KG1 (cell line): ENCODE results near the gene FCN2.

Source experiments
- DNase-seq: peaks from one replicate; lab custom pipeline; 2025; lab: John Stamatoyannopoulos, UW

The FCN2 gene

GRCh38 chr9:134880484-134881312 is at the start of gene FCN2:
FCN2 (plus strand) TSS chr9:134880810; CDS start chr9:134880822, 12 bp downstream.
- DNase-seq = no peak

DNA sequence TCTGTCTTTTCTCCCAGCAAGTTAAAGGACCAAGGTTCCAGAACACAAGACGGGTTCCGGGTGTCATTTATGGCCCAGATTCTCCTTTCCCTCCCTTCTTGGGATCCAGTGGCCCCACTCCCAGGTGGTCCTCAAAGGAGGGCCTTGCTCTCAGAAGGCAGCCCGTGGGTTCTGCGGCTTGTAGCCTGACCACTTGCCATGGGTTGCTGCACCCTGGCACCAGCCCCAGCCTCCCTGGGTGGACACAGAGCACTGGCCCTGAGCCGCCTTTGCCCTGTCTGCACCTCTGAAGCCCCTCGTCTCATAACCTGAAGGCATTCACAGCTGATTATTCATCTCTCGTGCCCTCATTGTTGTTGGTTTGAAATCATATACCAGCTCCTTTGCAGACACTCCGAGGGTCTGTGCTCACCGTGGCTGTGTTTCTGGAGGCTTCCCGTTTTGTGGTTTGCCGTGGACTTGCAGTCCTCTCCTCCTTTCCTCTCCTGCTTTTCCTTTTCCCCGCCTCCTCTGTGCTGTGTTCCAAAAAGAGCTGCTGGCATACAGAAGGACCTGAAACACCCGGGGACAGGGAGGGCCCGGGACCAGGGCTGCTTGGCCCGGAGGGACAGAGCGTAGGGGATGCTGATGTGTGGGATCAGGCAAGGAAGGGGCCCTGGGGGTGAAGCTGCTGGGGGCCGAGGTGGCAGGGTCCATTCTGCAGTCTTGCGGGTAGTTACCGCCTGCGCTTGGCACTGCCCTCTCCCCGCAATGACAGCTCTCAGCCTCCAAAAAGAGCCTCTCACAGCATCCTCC is 49.5 kb upstream of the FCN2 start:
- no peak for DNase-seq

DNA sequence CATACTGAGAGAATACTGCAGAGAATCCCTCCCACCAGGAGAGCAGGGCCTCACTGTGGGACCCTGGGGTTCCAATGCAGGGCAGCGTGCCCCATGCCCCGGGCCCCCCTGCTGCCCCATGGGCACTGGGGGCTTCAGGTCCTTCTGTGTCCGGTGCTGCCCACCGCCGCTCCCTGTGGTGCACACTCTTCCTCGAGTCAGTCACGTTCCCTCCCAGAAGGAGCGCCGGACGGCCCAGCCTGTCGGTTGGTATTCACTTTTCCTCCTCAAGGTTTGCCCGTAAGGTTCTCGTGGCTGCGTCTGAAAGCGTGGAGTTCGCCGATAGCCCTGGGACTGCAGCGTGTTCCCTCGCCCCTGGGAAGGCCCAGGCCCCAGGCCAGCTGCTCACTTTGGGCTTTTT is 48.1 kb upstream of the FCN2 start:
- DNase-seq = no peak

- DNase-seq = no peak
These were observed 47.2 kb upstream of the FCN2 start for GRCh38 chr9:134833294-134833880.

- DNase-seq = no peak
These were observed 46.2 kb upstream of the FCN2 start for GRCh38 chr9:134834217-134834956.

DNA sequence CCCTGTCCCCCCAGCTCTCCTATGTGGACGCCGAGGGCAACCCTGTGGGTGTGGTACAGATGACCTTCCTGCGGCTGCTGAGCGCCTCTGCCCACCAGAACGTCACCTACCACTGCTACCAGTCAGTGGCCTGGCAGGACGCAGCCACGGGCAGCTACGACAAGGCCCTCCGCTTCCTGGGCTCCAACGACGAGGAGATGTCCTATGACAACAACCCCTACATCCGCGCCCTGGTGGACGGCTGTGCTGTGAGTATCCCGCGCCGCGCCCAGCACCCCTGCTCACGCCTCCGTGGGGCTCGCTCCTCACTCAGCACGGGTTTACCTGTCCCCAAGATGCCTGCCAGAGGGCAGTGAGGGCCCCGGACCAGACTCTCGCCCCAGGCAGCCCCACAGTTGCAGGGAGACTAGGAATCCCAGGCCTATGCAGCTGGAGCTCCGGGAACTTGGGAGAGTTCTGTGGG is 45.6 kb upstream of the FCN2 start:
- no peak for DNase-seq

GRCh38 chr9:134835448-134835847 is 45.2 kb upstream of the FCN2 start:
- DNase-seq = no peak

DNA sequence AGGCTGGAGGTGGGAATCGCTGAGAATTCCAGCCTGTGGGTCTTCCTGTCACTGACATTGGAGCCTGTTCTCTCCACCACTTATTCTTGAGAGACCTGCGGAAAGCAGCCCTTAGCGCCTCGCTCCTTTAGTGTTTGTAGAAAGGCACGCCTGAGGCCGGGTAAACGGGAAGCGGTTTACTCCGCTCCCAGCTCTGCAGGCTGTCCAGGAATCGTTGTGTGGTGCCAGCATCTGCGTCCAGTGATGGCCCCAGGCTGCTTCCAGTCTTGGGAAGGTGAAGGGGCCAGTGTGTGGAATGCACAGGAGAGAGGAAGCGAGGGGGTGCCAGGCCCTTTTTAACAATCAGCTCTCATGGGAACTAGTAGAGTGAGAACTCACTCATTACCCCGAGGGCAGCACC is 44.6 kb upstream of the FCN2 start:
- DNase-seq = no peak

- DNase-seq = no peak
These were observed 44.1 kb upstream of the FCN2 start for GRCh38 chr9:134836406-134836970.

- no peak for DNase-seq
These were observed 43.1 kb upstream of the FCN2 start for GRCh38 chr9:134837529-134837928.

DNA sequence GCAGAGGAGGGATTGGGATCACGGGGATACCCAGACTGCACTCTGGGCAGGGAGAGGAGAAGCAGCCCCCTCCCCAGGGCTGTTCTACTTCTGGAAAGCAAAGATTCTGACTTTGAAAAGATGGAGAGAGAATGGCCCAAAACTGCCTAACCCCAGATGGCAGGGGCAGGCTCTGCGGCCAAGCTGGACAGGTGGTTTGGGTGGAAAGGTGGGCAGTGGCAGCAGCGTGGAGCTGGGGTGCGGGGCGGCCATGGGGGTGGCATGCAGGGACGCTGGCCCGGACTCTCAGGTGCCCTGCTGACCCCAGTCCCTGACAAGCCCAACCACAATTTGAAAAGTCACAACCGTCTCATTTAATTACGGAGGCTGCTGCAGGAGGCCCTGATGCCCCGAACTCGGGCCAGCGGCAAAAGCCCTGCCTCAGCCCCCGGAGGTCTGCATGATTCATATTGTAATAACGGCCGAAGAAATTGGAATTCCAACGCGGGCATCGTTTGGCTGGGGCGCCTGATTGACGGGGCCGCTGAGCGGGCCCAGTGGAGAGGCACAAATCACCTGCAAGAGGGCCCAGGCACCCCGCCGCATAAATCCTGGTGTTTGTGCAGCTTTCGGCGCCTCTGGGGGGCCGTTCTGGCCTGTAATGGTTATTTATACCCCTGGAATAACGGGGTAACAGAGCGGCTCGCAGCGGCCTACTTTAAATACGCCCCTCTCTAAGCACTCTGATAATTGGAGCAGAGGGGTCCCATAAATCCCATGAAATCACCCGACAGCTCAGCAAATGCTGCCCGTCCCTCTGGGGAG is 41.8 kb upstream of the FCN2 start:
- DNase-seq = no peak

DNA sequence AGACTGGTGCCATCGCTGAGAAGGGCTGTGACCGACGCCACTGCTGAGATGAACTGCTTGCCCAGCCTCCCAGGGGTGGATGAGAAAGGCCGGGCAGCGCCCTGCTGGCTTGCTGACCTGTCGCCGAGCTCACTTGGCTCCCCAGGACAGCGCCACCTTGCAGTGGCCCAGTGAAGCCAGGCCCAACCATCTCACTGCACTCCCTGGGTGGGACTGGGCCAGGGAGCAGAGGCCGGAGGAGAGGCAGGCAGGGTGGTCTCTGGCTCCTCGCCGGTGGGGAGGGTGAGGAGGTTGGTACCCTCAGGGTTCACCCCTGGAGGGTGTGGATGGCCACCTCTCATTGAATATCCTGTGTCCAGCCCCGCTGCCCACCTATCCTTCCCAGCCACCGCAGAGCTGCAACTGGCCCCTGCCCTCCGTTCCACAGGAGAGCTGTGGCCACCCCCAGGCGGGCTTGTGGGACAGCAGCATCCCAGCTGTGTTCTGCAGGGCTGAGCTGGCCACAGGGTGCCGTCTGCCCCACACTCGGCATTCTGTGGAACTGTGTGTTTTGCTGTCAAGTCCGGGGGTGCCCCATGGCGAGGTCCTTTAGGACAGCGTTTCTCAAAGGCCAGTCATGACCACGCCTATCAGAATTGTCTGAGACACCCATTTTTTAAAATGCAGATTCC is 41.0 kb upstream of the FCN2 start:
- DNase-seq = no peak

- no peak for DNase-seq
These were observed 40.1 kb upstream of the FCN2 start for GRCh38 chr9:134840511-134840910.

- no peak for DNase-seq
These were observed 39.3 kb upstream of the FCN2 start for GRCh38 chr9:134841180-134841904.

GRCh38 chr9:134842321-134842720 is 38.3 kb upstream of the FCN2 start:
- no peak for DNase-seq

- DNase-seq = no peak
These were observed 36.9 kb upstream of the FCN2 start for GRCh38 chr9:134843740-134844139.

GRCh38 chr9:134844821-134845220 is 35.8 kb upstream of the FCN2 start:
- no peak for DNase-seq

DNA sequence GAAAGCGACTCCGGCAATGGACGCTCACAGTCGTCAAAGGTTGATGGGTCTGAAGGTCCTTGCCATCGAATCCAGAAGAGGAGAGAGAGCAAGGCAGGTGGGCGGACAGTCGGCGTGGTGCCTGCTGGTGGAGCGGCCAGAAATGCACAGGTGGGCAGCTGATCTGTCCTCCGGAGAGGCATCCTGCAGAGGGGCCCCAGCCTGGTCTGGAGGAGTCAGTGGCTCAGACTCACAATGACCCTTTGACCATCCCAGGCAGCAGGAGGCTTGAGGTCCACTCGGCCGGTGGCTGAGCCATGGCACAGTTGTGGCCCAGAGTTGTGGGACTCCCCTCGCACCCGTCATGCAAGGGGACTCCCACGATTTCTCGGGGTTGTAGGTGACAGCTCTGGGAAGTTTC is 34.4 kb upstream of the FCN2 start:
- DNase-seq = no peak

DNA sequence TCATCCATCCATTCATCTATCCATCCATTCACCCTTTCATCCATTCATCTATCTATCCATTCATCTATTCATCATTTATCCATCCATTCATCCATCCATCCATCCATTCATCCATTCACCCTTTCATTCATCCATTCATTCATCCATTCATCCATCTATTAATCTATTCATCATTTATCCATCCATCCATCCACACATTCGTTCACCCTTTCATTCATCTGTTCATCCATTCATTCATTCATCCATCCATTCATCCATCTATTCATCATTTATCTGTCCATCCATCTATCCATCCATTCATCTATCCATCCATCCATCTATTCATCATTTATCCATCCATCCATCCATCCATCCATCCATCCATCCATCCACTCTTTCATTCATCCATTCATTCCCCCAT is 33.9 kb upstream of the FCN2 start:
- no peak for DNase-seq

- no peak for DNase-seq
These were observed 33.5 kb upstream of the FCN2 start for GRCh38 chr9:134847138-134847537.
